Iris pigment epithelial cell (primary cell): ENCODE data around the gene UROD.
A peak's percentile ranks its signal among the peaks of the same experiment; 100 is the strongest.

ENCODE experiments used
- DNase-seq: peaks from one replicate; pipeline ENCODE4 v3.0.0-alpha.2; 2011; ENCODE audit warnings: low read depth

UROD gene

GRCh38 chr1:45008516-45008915, 3.5 kb upstream of the UROD start:
- DNase-seq: no peak

GRCh38 chr1:45009296-45009865, 2.7 kb upstream of the UROD start:
- no peak for DNase-seq

- no peak for DNase-seq
These were observed 1.8 kb upstream of the UROD start for GRCh38 chr1:45009956-45010854.

- peak; percentile 72 for DNase-seq
These were observed 921 bp upstream of the UROD start, which contains the start of gene HECTD3 for GRCh38 chr1:45010855-45011811. HECTD3 (minus strand) TSS chr1:45011324; CDS start chr1:45011257, 67 bp downstream.

- DNase-seq: peak; percentile 75
These were observed 705 bp downstream of the UROD start for GRCh38 chr1:45012639-45013278.

GRCh38 chr1:45013551-45014209, 1.6 kb downstream of the UROD start:
- no peak for DNase-seq

- DNase-seq: peak; percentile 82
These were observed 2.4 kb downstream of the UROD start for GRCh38 chr1:45014321-45015028.

- DNase-seq: no peak
These were observed 3.6 kb downstream of the UROD start for GRCh38 chr1:45015683-45016082.

- no peak for DNase-seq
These were observed 4.1 kb downstream of the UROD start for GRCh38 chr1:45016090-45016697.

GRCh38 chr1:45016767-45017166, 4.7 kb downstream of the UROD start:
- no peak for DNase-seq

GRCh38 chr1:45018599-45019230, 6.7 kb downstream of the UROD start:
- DNase-seq: peak; percentile 65

GRCh38 chr1:45023663-45024062, 11.6 kb downstream of the UROD start:
- DNase-seq: no peak

- peak; percentile 51 for DNase-seq
These were observed 14.4 kb downstream of the UROD start for GRCh38 chr1:45026446-45026845.

GRCh38 chr1:45032837-45033236, 20.8 kb downstream of the UROD start:
- no peak for DNase-seq

- no peak for DNase-seq
These were observed 21.3 kb downstream of the UROD start for GRCh38 chr1:45033356-45033755.

GRCh38 chr1:45035631-45036301, 23.7 kb downstream of the UROD start:
- DNase-seq: no peak

GRCh38 chr1:45037456-45037855, 25.4 kb downstream of the UROD start:
- peak; percentile 66 for DNase-seq

- DNase-seq: no peak
These were observed 26.2 kb downstream of the UROD start for GRCh38 chr1:45038240-45038639.
